ENCODE data around the gene ARHGAP19. TPM values are rescaled to one million over a fixed set of nuclear protein-coding genes. Genes with fewer than 3 reads are reported as not detected.

Gene ARHGAP19
- polyA plus RNA-seq, 3 donors, result 33.5 to 35.4 (median 33.9) TPM

- no peak for DNase-seq (ENCODE audit: low read depth in 3 of 3, low spot score in 2 of 3)
Observed at GRCh38 chr10:97200616-97201015, 91.8 kb downstream of the ARHGAP19 start.

DNA sequence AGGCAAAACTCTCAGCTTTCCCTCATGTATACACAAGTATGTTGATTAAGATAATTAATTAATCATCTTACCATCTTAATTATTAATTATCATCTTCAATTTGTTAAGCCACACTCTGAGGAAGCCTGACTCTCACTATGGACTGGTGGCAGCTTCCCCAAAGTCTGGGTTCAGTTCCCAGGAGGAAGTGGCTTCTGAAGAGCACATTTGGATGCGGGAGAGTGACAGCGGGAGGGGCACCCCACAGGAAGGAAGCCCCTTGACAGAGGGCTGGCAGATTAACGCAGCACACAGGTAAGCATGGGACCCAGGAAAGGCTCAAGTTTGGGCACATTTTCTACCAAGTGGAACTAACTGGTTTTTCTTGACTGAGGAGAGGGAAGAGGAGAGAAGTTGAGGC lies 93.3 kb downstream of the ARHGAP19 start:
- DNase-seq (ENCODE audit: low read depth in 3 of 3, low spot score in 2 of 3), result no peak

DNA sequence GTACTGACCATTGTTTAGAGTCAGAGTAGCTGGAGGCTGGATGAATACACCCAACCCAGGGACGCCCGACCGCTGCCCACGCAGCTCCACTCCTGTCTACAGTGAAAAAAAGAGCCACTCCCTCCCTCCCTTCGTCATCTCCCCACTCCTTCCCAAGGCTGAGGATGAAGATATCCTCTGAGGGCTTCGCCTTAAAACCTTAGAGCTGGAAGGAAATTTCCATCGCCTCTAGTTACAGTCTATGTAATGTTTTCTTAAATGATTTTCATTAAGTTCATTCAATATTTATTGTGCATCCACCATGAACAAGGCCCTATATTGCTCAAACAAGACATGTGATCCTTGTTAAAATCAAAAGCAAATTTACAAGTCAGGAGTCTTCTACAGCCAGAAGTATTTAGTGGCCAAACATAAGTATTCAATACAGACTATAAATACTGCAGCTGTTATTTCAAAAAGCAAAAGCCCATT lies 95.4 kb downstream of the ARHGAP19 start:
- no peak for DNase-seq (ENCODE audit: low read depth in 3 of 3, low spot score in 2 of 3)

GRCh38 chr10:97196223-97197029 lies 96.0 kb downstream of the ARHGAP19 start:
- no peak for DNase-seq (ENCODE audit: low read depth in 3 of 3, low spot score in 2 of 3)

DNA sequence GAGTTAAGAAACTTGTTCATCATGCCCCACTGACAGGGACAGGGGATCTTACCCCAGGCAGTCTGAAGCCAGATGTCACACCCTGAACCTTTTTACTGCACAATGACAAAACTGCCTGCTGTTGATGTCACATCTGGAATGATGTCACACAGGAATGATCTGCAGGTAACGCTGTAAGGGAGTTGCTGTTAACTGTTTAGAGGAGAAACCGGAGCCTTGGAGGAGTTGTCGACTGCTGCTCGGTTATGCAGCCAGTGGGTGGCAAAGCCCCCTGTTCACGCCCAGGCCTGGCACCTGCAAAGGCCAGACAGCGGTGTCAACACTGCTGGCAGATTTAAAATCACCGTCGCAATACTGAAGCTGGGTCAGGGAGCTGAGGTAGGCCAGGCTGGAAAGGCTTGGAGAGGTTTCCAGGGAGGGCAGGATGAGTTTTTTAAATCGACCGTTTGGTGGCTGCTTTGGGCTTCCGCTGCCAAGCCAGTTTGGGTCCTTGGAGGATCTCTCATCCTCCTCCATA lies 96.7 kb downstream of the ARHGAP19 start:
- no peak for DNase-seq (ENCODE audit: low read depth in 3 of 3, low spot score in 2 of 3)

DNA sequence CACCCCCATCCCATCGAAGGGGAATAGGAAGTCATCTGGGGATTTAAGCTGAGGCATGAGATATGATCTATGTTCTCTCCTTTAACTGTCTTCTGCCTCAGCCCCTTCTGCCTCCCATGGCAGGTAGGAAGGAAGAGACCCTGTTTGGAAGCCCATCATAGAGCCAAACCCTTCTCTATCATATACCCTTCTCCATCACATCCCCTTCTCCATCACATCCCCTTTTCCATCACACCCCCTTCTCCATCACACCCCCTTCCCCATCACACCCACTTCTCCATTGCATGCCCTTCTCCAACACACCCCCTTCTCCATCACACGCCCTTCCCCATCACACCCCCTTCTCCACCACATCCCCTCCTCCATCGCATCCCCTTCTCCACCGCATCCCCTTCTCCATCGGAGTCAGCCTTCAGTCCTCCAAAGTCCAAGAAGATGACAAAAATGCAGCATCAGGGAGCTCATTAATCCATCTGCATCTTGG lies 99.4 kb downstream of the ARHGAP19 start:
- no peak for DNase-seq (ENCODE audit: low read depth in 3 of 3, low spot score in 2 of 3)

DNA sequence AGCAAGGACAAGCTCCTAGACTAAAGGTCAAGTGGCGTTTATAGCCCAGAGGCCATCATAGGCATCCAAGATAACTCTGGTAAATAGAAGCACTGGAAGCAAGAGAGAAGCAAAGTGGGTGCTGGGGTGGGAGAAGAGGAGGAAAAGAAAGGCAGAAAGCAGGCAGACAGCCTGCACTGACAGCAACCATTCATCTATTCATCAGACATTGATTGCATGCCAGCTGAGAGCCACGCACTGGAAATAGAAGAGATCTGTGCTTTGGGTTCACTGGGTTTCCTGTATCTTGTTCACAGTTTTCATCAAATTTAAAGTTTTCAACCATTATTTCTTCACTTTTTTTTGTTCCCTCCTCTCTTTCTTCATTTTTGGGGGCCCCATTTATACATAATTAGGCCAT lies 102.0 kb downstream of the ARHGAP19 start:
- DNase-seq (ENCODE audit: low read depth in 3 of 3, low spot score in 2 of 3), result no peak

- no peak for DNase-seq (ENCODE audit: low read depth in 3 of 3, low spot score in 2 of 3)
Observed at GRCh38 chr10:97188261-97188711, 104.2 kb downstream of the ARHGAP19 start.

GRCh38 chr10:97186911-97187310 lies 105.5 kb downstream of the ARHGAP19 start:
- no peak for DNase-seq (ENCODE audit: low read depth in 3 of 3, low spot score in 2 of 3)

DNA sequence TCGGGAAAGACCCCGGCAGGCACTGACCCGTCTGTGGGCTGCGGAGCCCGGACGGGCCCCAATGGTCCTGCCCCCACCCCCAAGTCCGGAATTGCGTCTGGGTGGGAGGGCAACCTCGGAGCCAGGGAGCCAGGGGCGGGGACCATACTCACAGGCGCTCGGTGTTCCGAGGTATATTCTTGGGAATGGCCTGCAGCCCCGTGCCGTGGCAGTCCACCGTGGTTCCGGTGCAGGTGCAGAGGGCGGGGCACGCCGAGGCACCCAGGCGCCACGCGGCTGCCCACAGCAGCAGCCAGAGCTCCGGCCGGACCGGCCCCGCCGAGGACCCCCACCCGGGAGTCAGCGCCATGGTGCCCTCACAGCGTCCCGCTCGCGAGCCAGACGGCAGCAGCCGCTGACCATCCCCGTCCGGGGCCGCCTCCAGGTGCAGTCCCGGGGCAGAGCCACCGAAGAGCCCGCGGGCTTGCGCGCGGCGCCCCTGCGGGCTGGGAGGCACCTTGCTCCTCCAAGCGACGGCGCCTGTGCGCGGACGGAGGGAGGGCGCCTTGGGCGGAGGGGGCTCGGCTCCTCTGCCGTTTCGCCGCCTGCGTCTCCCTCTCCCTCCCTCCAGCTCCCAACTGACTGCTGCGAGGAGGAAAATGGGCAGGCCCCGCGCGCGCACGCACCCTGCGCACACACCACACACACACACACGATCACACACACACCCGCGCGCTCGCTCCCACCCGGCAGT lies 106.9 kb downstream of the ARHGAP19 start, which contains the start of gene SLIT1:
Gene SLIT1 (minus strand): TSS at position 634 of the 733 bp plus-strand sequence. CDS start 285 bp downstream, at position 349.
- no peak for DNase-seq (ENCODE audit: low read depth in 3 of 3, low spot score in 2 of 3)

GRCh38 chr10:97184971-97185325 lies 107.5 kb downstream of the ARHGAP19 start:
- no peak for DNase-seq (ENCODE audit: low read depth in 3 of 3, low spot score in 2 of 3)

GRCh38 chr10:97183314-97183713 lies 109.1 kb downstream of the ARHGAP19 start:
- no peak for DNase-seq (ENCODE audit: low read depth in 3 of 3, low spot score in 2 of 3)

DNA sequence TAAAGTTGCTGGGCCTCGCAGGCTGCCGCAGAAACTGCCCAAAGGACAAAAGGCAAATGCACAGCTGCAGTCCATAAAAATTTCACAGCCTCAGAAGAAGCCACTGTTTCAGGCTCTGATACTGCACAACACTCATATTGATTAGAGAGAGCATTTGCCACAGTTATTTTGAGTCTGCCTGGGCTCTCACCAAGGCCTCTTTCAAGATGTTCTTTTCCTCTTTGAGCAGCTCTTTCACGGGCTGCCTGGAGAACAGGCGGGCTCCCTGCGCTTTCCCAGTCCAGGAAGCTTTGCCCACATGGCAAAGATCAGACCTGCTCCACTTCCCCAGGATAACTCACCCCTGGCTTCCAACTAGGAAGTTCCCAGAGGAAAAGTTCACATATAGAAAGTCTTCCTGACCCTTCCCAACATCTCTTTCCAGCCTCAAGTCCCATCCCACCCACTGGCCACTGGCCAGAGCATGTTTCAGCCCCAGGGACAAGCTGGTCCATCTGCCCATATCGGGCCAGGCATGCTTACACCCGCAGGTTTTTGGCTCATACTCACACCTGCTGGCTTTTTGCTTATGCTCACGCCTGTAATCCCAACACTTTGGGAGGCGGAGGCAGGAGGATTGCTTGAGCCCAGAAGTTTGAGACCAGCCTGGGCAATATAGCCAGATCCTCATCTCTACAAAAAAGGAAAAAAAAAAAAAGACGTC lies 110.0 kb downstream of the ARHGAP19 start:
- no peak for DNase-seq (ENCODE audit: low read depth in 3 of 3, low spot score in 2 of 3)

DNA sequence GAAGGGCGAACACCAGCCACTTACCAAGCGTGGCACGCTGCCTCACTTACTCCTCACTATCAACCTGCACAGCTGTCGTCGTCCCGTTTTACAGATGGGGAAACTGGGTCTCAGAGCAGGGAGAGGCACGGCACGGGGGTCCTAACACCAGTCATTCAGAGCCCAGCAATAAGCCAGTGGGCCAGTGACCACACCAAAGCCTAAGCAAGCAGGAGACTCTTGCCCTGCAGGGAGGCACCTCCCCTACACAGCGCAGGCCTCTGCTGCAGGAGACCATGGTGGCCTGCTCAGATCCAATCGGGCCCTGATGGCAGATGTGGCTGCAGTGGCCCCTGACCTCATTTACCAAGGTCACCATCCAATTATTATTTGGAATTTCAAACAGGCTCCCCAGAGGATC lies 111.5 kb downstream of the ARHGAP19 start:
- DNase-seq (ENCODE audit: low read depth in 3 of 3, low spot score in 2 of 3), result no peak

DNA sequence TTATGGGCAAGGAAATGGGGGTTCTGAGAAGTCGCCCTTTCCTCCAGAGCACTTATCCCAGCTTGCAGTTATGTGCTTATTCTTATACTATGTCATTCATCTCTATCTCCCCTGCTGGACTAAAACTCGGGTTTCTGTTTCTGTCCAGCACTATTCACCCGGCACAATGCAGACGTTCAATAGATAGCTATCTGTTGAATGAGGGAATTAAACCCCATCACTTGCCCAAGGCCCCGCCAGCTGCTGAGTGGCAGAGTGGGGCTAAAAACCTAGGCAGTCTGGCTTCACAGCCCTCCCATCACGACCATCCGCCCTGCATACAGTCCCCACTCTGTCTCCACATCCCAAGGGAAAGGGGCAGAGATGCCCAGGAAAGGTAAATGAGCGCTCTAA lies 112.1 kb downstream of the ARHGAP19 start:
- no peak for DNase-seq (ENCODE audit: low read depth in 3 of 3, low spot score in 2 of 3)

GRCh38 chr10:97179731-97180362 lies 112.6 kb downstream of the ARHGAP19 start:
- no peak for DNase-seq (ENCODE audit: low read depth in 3 of 3, low spot score in 2 of 3)

GRCh38 chr10:97179311-97179710 lies 113.1 kb downstream of the ARHGAP19 start:
- no peak for DNase-seq (ENCODE audit: low read depth in 3 of 3, low spot score in 2 of 3)

DNA sequence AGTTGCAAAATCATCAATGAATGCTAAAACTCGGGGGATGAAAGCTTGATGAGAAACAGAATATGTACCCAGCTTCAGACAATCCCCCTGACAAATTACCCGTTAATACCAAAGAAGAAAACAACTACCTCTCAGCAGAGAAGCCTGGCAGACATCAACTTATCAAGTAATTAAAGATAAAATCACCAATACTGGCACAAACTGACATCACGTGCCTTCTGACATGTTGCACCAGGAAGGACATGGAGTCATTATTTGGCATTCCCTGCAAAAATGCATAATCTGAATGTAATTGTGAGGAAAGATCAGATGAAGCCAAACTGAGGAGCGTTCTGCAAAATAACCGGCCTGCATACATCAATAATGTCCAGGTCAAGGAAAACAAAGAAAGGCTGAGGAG lies 114.4 kb downstream of the ARHGAP19 start:
- no peak for DNase-seq (ENCODE audit: low read depth in 3 of 3, low spot score in 2 of 3)

DNA sequence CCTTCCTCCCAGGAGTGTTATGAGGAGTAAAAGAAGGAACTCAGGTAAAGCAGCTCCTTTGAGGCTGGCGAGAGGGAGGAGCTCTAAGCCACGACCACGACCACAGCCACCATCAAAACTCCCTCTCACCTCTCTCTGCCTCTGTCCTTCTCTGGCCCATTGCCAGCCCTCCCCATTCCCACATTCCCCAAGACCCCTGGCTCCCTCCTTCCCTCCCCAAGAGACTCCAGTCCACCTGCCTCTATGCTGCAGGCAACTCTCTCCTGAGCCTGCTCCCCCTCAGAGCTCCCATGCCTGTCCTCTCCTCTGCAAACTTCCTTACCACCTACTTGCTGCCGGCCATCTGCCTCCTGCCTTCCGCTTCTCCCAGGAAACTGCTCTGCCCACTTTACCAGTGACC lies 116.2 kb downstream of the ARHGAP19 start:
- no peak for DNase-seq (ENCODE audit: low read depth in 3 of 3, low spot score in 2 of 3)

GRCh38 chr10:97175586-97175985 lies 116.9 kb downstream of the ARHGAP19 start:
- no peak for DNase-seq (ENCODE audit: low read depth in 3 of 3, low spot score in 2 of 3)
